Type B pancreatic cell (in vitro differentiated cells): ENCODE results near the gene HKDC1. TPM values are rescaled to one million over a fixed set of nuclear protein-coding genes. Genes with fewer than 3 reads are reported as not detected.

Experiments
- DNase-seq: peaks from one replicate; pipeline ENCODE4 v3.0.0; 2021; ENCODE audit warnings: mixed read lengths; ENCODE audit not compliant: unreplicated experiment; ENCODE audit errors: extremely low spot score
- H3K27ac Mint-ChIP-seq: 2 replicates; pipeline ENCODE4 v1.8.0; 2021; ENCODE audit warnings: mild to moderate bottlenecking, mixed read lengths
- H3K27me3 Mint-ChIP-seq: 2 replicates; pipeline ENCODE4 v1.8.0; 2021; ENCODE audit warnings: mixed read lengths
- H3K36me3 Mint-ChIP-seq: 2 replicates; pipeline ENCODE4 v1.8.0; 2021; ENCODE audit warnings: mixed read lengths
- H3K4me1 Mint-ChIP-seq: one replicate; pipeline ENCODE4 v1.8.0; 2021; ENCODE audit warnings: mixed read lengths; ENCODE audit not compliant: unreplicated experiment
- H3K4me3 Mint-ChIP-seq: 2 replicates; pipeline ENCODE4 v1.8.0; 2021; ENCODE audit warnings: mild to moderate bottlenecking, mixed read lengths
- H3K9me3 Mint-ChIP-seq: 2 replicates; pipeline ENCODE4 v1.8.0; 2021; ENCODE audit warnings: mixed read lengths
- CTCF ChIP-seq: fragments of 200-600 bp; sonication (generic); conservative IDR thresholded peaks from 2 replicates; pipeline ENCODE4 v1.5.0; 2021; ENCODE audit warnings: antibody characterized with exemption, mild to moderate bottlenecking
- total RNA-seq: library from RNA; stranded (reverse); gene quantifications from 2 replicates; pipeline ENCODE4 v1.2.1, GENCODE V29; 2021; ENCODE audit warnings: low replicate concordance

Gene HKDC1
- total RNA-seq, 1 donor from 2014 or later = 2.4 TPM

- TF ChIP-seq CTCF = no peak
- no peak overlapping the region for H3K27ac Mint-ChIP-seq
- H3K4me1 Mint-ChIP-seq = no peaks in the 10 kb centered on the region
- H3K36me3 Mint-ChIP-seq = no peaks in the 10 kb centered on the region
- no peak for DNase-seq
- H3K27me3 Mint-ChIP-seq = peaks cover 12% of the 10 kb centered on the region
- H3K4me3 Mint-ChIP-seq = no peak overlapping the region
- H3K9me3 Mint-ChIP-seq = no peaks in the 10 kb centered on the region
Observed at GRCh38 chr10:69270990-69271389, 50.9 kb downstream of the HKDC1 start.

- Mint-ChIP-seq H3K27ac (no peak overlapping the region), H3K27me3 (peaks cover 7% of the 10 kb centered on the region), H3K4me1 (no peaks in the 10 kb centered on the region), H3K4me3 (no peak overlapping the region), H3K36me3 (no peaks in the 10 kb centered on the region), H3K9me3 (no peaks in the 10 kb centered on the region)
- DNase-seq = no peak
- TF ChIP-seq CTCF = no peak
Observed at GRCh38 chr10:69272624-69273023, 52.5 kb downstream of the HKDC1 start.

- H3K4me3 Mint-ChIP-seq = no peak overlapping the region
Observed at GRCh38 chr10:69275444-69275843, 55.3 kb downstream of the HKDC1 start.

GRCh38 chr10:69276503-69276902, 56.4 kb downstream of the HKDC1 start:
- Mint-ChIP-seq H3K9me3 (no peaks in the 10 kb centered on the region), H3K36me3 (no peaks in the 10 kb centered on the region), H3K27ac (no peak overlapping the region), H3K27me3 (peaks cover 3% of the 10 kb centered on the region), H3K4me3 (no peak overlapping the region), H3K4me1 (peaks cover 9% of the 10 kb centered on the region)
- TF ChIP-seq CTCF = no peak
- DNase-seq = no peak

More at GRCh38 chr10:69275444-69275843, 55.3 kb downstream of the HKDC1 start:
- H3K27ac Mint-ChIP-seq = no peak overlapping the region
- H3K36me3 Mint-ChIP-seq = no peaks in the 10 kb centered on the region
- no peak for DNase-seq
- TF ChIP-seq CTCF = no peak
- H3K4me1 Mint-ChIP-seq = peaks cover 9% of the 10 kb centered on the region
- H3K27me3 Mint-ChIP-seq = peaks cover 4% of the 10 kb centered on the region
- no peaks in the 10 kb centered on the region for H3K9me3 Mint-ChIP-seq

GRCh38 chr10:69278446-69278963, 58.4 kb downstream of the HKDC1 start, which contains the start of gene HK1:
HK1 (plus strand) TSS chr10:69278496.
- Mint-ChIP-seq H3K27ac (peak within 1 kb of the TSS; percentile 12), H3K4me1 (peaks cover 9% of the 10 kb centered on the region), H3K36me3 (no peaks in the 10 kb centered on the region), H3K27me3 (peaks cover 6% of the 10 kb centered on the region), H3K4me3 (no peak within 1 kb of the TSS), H3K9me3 (no peaks in the 10 kb centered on the region)
- no peak for TF ChIP-seq CTCF
- DNase-seq = no peak

- DNase-seq = no peak
- Mint-ChIP-seq H3K36me3 (no peaks in the 10 kb centered on the region), H3K27ac (no peak overlapping the region), H3K4me3 (no peak overlapping the region), H3K4me1 (peaks cover 9% of the 10 kb centered on the region), H3K9me3 (no peaks in the 10 kb centered on the region), H3K27me3 (peaks cover 6% of the 10 kb centered on the region)
- TF ChIP-seq CTCF = no peak
Observed at GRCh38 chr10:69279110-69279509, 59.0 kb downstream of the HKDC1 start.
